OCI-LY1 (cell line): ENCODE results near the gene GNG11.

Experiments used
- EZH2 ChIP-seq: fragments of 200-600 bp; sonication (generic), shearing (Covaris generic); IDR thresholded peaks from 2 replicates; pipeline ENCODE4 v1.8.0; 2017; ENCODE audit warnings: borderline replicate concordance, mixed run types, mild to moderate bottlenecking, antibody characterized with exemption, low read length, moderate library complexity, mixed read lengths
- TF ChIP-seq, protein P1 (sequence below): fragments of 200-600 bp; sonication (generic), shearing (Covaris generic); IDR thresholded peaks from 2 replicates; pipeline ENCODE4 v1.5.1; 2017; ENCODE audit warnings: mild to moderate bottlenecking, antibody characterized with exemption, low read length, moderate library complexity, mixed read lengths

DNA sequence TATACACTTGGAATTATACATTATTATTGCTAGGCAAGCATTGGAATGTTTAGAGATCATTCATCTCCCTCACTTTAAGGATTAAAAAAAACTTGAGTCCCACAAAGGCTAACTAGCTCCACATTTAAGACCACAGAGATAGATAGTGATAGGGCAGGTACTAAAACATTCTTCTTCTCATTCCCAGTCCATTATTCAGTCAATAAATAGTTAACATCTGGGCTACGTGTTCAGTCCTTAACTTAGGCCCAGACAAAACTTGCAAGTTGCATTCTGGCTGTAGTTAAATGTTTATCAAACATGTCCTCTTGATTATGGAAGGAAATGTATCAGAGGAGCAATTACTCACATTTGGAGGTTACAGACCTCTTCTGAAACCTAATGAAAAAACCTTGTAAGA, 2.4 kb downstream of the GNG11 start:
- TF ChIP-seq, protein P1, sequence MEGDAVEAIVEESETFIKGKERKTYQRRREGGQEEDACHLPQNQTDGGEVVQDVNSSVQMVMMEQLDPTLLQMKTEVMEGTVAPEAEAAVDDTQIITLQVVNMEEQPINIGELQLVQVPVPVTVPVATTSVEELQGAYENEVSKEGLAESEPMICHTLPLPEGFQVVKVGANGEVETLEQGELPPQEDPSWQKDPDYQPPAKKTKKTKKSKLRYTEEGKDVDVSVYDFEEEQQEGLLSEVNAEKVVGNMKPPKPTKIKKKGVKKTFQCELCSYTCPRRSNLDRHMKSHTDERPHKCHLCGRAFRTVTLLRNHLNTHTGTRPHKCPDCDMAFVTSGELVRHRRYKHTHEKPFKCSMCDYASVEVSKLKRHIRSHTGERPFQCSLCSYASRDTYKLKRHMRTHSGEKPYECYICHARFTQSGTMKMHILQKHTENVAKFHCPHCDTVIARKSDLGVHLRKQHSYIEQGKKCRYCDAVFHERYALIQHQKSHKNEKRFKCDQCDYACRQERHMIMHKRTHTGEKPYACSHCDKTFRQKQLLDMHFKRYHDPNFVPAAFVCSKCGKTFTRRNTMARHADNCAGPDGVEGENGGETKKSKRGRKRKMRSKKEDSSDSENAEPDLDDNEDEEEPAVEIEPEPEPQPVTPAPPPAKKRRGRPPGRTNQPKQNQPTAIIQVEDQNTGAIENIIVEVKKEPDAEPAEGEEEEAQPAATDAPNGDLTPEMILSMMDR = no peak
- no peak for TF ChIP-seq EZH2
